CD4-positive, alpha-beta T cell treated with Interleukin-17A for 4 hours (primary cell): Measurements from ENCODE around the gene GPD1.

Experiments
- DNase-seq: peaks from one replicate; pipeline ENCODE4 v3.0.0-alpha.2; 2020; ENCODE audit warnings: mixed read lengths

Gene GPD1

DNA sequence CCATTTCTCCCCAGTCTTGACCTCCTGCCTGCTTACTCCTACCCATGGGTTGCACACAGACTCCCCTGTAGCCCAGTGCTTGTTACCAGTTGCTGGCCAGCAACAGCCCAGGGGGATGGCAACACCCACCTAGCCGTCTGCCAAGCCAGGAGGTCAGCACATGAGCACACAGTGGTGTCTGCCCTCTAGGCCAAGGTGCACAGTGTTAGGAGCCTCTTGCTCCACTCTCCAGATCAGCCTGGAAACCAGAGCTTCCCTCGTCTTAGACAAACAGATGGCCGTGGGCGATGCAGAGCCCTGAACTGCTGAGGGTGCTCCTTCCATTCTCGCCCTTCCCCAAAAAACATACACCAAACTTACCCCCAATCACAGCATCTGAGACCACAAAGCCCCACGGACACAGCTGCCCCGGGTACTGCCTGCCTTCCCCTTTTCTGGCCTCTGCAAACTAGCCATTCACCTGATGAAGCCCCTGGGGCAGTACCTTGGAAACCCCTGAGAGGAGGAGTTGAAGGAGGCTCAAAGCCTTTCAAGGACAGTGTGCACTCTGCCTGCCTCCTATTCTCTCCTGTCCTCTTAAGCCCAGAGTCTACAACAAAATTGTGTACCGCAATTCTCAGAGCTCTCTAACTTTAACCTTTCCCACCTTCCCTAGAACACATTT lies 1.0 kb upstream of the GPD1 start:
- no peak for DNase-seq

DNA sequence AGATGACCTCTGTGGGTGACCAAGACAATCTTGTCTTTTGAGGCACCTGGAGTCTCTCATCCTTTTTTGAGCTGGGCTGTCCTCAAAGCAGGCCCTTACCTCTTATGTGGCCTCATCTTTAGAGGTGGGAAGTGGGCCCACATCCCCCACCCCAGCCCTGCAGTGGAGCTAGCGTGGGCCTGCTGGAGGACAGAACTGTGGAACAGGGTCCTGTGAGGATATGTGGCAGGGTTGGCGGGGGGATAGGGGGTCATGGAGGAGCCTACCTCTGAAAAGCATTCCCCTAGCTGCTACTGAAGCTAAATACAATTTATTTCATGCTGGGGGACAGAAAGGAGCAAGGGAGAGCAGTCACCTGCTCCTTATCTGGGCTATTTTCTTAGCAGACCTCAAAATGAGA lies 457 bp upstream of the GPD1 start:
- DNase-seq, result no peak

DNA sequence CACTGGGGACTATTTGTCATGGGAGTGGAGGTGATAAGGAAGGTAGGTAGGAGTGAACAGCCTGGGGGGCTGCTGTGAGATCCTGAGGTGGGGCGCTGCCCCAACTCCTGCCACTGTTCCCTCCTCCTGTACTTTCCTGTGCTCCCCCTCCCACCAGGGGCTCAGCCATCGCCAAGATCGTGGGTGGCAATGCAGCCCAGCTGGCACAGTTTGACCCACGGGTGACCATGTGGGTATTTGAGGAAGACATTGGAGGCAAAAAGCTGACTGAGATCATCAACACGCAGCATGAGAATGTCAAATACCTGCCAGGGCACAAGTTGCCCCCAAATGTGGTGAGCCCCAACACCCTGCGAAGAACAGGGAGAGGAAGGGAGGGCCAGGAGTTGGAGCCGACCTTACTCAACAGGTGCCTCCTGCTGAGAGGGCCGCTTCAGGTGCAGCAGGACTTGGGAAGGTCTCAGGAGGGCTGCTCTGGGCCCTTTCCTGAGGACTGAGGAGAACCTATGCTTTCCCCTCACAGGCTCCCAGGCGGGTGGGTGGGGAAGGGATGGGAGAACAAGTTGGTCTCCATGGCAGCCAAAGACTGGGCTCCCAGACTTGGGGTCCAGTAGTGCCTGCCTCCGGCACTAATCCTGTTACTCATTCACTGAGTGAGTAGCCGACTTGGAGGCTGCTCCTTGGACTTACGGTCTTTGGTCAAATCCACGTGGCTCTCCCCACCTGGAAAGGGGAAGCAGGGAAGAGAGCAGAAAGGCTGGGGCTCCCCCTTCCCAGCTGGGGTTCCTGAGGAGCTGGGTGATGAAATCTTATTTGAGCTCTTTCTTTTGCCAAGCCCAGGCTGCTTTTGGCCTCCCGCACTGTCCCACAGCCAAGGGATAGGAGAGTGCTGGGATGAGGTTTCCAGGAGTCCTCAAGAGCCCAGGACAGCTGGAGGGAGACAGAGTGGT lies 884 bp downstream of the GPD1 start:
- DNase-seq, result no peak

DNA sequence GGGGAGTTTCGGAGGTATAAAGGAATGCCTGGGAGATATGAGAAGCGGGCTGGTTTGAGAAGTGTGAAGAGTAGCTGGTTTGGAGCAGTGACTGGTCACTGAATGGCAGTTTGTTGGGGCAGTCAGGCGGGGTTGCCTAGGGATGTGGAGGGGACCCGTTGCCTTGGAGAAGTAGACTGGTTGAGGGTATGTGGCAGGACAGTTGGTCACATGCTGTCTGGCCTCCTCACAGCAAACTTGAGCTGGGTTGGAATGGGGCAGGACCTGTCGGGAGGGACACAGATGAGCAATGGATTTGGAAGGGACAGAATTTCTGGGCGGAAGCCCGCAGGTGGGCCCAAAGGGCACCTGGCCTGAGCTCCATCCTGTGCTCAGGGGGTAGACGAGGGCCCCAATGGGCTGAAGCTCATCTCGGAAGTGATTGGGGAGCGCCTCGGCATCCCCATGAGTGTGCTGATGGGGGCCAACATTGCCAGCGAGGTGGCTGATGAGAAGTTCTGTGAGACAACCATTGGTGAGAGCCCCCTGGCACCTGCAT lies 2.2 kb downstream of the GPD1 start:
- DNase-seq, result no peak

DNA sequence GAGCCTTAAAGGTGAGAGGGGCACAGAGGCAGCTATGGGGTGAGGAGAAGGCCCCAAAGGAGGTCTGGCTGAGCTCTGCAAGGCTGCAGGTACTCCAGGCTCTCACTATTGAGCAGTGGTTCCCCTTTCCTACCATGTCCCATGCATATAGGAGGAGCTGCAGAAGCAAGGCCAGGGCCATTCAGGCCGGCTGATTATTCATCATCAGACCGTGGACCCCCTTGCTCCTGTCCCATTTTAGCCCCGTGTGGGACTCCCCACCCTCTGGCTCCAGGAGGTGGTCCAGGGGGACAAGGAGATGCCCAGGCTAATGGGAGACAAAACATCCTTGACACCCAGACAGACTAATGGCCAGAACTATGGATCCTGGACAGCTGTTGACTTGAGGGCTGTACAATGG lies 3.1 kb downstream of the GPD1 start:
- DNase-seq, result no peak

DNA sequence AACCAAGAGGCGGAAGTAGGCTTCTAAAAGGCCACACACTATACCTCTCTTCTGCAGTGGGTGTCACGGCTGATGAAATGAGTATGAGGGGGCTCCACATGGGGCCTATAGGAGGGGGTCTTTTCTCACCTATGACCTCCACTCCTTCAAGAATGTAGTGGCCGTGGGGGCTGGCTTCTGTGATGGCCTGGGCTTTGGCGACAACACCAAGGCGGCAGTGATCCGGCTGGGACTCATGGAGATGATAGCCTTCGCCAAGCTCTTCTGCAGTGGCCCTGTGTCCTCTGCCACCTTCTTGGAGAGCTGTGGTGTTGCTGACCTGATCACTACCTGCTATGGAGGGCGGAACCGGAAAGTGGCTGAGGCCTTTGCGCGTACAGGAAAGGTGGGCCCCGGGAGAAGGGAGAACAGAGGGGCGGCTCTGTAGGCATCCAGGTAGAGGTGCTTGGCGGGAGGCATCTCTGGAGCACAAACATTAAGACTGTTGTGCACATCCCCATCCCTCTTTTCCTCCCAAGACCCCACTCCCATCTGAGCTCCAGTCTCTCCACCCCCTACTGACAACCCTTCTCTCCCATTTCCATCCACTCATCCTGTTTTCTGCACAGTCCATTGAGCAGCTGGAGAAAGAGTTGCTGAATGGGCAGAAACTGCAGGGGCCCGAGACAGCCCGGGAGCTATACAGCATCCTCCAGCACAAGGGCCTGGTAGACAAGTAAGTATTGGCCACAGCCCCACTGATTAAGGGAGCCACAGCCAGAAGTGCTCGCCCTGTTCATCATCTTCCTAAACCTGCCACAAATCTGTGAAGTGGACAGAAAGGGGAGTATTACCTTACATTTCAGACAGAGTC lies 3.8 kb downstream of the GPD1 start:
- no peak for DNase-seq

DNA sequence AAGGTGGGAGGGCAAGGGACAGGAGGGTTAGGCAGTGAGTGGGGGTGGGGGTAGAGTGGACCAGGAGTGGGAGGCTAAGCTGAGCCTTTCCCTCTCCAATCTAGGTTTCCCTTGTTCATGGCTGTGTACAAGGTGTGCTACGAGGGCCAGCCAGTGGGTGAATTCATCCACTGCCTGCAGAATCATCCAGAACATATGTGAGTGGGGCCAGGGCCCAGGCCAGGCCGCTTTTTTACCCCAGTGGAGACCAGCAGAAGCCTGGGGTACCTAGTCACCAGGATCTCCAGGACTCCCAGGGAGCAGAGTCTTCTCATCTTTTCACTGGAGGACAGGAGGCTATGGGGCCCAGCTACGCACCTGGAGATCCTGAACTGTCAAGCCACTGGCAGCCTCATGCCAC lies 5.5 kb downstream of the GPD1 start:
- DNase-seq, result no peak

DNA sequence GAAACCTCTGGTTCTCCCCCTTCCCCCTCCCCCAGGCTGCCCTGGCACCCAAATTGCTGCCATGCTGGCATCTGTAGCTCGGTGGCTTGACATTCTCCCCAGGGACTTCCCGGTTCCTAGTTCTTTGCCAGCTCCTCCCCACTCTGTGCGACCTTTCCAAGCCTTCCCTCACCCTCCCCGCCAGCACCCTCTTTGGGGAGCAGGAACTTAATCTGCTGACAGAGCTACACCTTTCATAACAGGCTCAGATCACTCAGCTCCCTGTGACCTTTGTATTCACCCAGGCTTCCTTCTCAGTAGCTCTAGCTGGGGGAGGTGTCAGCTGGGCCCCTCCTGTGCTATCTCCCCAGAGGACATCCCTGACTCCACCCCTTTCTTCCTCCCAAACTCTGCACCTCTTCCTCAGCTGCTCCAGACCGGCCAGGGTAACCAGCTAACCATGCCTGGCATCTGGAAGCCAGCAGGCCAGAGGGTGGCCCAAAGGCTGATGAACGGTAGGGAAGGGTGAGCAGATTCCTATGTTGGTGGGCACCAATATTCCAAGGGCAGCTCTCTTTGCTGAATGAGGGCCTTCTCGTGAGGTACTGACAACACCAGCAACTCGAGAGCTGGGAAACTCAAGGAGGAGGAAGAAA lies 6.4 kb downstream of the GPD1 start:
- DNase-seq, result no peak

DNA sequence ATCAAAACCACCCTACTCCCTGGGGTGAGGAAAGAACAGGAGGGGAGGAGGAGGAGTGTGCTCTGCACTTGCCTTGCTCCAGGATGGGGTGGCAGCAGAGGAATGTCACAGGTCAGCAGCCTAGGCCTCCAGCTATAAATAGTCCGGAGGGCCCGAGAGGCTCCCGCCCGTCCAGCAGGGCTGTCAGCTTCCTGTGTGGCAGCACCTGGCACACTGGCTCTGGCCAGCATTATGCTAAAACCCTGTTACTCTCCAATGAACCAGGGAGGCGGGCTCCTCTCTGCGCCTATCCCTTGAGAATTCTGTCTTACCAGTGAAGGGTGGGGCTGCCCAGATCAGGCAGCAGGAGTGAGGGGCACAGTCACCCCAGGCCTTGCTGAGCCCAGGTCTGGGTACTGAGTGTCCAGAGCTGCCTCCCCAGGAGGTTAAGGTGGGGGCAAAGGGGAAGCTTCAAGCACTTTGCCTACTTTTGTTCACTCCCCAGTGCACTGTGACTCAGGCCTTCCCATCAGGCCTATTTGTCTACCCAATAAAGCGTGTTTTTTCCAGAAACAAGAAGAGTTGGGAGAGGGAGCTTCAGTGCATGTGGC lies 7.0 kb downstream of the GPD1 start:
- DNase-seq, result peak; percentile 16

DNA sequence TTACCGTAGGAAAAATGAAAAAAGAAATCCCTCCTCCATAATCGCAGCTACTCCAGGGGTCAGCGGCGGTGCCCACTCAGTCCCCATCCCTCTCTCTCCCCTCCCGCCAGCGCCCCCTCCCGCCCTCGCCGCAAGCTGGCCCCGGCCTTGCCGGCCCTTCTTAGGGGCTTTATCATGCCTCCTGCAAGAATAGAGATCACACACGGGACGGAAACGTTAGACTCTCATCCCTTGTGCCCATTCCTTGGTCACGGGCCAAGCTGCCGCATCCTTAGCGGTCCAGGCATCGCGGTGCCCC lies 7.5 kb downstream of the GPD1 start:
- no peak for DNase-seq

DNA sequence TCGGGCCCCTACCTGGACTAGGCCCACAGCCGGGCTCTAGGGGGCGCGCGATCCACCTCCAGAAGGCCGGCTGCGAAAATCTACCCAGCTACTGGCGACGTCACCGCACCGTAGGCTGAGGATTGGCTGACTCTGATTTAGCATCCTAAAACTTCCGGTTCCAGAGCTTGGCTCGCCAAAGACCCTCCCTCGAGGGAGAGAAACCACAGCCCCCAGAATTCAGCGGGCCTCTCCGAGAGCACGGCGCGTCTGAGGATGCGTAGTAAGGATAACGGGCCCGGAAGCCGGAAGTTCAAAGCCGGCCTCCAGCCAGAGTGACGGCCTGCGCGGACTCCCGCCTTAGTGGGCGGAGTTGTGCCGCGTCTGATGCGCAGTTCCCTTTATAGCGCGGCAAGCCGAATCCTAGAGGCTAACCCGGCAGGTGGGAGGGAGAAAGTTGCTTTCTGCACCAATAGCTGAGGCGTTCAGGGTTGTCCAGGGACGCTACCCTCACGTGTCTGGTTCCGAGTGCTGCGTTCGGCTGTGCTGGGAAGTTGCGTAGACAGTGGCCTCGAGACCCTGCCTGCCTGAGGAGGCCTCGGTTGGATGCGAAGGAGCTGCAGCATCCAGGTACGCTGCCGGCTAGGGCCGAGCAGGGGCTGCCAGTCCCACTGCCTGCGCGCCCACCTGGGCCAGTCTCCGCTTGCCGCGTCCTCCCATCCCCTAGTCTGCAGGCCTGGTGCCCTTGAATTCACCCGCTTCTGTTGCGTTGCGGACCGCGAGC lies 8.1 kb downstream of the GPD1 start, which contains the start of gene COX14:
COX14 (plus strand) TSS at position 544 of the 763 bp plus-strand sequence. CDS start 7,808 bp downstream, outside the sequence.
- DNase-seq, result peak; percentile 99

DNA sequence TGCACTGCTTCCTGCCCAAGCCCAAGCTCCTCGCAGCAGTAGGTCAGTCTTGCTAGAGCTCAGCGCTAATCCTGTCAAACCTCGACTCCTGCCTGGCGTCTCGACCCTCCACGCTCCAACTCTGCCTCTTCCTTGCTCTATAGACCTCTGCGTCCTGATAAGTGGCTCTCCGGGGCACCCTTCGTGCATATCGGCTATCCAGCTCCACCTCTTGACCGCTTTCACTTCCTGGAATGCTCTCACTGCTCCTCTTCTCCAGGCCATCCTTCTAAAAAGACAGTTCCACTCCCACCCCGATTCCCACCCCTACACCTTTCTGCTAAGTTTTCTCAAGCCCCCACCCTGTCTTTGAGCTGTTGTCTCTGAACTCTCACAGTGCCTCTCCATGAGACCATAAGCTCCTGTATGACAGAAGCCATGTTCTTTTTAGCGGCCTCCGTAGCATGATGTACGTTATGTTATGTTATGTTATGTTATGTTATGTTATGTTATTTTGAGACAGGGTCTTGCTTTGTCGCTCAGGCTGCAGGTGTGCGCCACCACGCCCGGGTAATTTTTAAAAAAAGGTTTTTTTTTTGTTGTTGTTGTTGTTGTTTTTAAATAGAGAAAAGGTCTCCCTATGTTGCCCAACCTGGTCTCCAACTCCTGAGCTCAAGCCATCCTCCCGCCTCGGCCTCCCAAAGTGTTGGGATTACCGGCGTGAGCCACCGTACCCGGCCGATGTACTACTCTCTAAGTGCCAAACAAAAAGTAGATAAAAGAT lies 8.8 kb downstream of the GPD1 start:
- DNase-seq, result no peak

DNA sequence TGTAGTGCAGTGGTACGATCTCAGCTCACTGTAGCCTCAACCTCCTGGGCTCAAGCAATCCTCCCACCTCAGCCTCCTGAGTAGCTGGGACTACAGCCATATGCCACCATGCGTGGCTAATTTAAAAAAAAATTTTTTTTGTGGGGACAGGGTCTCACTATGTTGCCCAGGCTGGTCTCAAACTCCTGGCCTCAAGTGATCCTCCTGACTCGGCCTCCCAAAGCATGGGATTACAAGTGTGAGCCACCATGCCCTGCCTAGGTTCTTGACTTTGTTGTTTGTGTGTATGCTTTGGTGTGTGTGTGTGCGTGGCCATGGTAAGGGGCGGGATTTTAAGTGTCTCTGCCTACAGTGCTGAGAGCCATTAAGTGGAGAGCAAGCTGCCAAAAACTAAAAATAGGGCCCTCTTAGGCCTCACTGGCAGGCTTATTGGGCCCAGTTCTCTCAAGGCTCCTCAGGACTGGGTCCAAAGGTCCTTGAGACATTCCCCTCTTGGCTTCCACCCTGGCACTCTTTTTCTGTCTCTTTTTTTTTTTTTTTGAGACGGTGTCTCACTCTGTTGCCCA lies 13.3 kb downstream of the GPD1 start:
- DNase-seq, result no peak

DNA sequence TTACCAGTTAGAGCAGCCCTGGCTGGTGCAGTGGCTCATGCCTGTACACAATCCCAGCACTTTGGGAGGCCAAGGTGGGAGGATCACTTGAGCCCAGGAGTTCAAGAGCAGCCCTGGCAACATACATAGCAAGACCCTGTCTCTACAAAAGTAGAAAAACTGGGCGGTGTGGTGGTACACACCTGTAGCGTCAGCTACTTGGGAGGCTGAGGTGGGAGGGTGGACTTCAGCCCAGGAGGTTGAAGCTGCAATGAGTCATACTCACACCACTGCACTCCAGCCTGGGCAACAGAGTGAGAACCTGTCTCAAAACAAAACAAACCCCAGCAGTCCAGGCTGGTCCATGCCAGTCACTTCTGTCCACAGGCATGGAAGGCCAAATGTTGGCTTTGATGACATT lies 15.6 kb downstream of the GPD1 start:
- DNase-seq, result no peak

DNA sequence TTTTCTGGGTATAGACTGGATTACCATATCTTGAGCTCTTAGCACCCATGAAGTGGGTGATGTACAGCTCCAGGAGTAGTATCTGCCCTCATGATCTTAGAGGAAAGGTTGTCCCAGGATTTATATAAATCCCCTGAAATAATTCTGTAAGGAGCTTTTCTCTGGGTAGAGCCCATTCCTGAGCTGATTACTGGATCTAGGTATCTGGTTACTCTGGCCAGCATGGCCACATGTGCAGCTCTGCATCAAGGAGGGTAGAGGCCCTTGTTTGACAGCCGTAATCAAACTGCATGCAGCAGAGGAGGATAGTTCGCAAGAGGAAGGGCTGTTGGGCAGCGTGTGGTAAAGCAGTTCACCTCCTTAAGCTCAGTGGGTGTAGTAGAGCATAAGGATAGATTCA lies 16.7 kb downstream of the GPD1 start:
- no peak for DNase-seq

DNA sequence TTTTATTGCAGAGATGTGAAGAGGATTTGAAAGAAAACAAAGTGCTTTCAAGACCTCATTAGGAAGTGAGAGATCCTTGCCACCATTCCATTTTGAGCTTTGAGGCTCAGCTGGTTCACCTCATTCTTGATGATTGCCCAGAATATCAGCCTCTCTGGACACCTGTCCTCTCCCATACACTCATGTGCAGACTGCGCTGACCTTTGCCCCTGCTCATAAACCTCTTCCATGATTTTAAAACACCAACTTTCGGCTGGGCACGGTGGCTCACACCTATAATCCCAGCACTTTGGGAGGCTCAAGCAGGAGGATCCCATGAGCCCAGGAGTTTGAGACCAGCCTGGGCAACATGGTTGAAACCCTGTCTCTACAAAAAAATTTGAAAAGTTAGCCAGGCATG lies 17.1 kb downstream of the GPD1 start:
- DNase-seq, result no peak

DNA sequence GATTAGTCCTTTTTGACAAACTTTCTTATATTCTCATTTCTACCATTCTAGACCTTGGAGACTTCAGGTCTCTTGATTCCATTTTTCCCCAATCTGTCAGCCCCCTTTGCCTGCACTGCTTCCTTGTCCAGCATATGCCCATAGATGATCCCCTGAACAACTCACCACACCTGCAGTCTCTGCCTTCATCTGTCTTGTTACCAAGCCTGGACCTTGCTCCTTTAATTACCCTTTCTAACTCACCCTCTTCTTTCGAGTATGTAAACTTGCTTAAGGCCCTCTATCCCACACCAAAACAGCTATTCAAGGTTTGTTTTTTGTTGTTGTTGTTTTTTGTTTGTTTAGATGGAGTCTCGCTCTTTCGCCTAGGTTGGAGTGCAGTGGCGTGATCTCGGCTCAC lies 17.8 kb downstream of the GPD1 start:
- DNase-seq, result no peak

DNA sequence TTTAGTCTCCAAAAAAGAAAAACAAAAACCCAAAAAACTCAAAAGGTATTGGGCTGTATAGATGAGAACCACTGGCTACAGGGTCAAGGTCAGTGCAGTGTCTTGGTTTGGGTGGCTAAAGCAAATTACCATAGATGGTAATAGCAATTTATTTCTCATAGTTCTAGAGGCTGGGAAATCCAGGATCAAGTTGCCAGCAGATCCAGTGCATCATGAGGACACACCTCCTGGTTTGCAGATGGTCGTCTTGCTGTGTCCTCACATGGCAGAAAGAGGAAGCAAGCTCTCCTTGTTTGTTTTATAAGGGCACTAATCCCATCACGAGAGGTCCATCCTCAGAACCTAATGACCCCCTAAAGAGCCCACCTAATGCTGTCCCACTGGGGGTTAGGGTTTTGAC lies 19.4 kb downstream of the GPD1 start:
- DNase-seq, result no peak

DNA sequence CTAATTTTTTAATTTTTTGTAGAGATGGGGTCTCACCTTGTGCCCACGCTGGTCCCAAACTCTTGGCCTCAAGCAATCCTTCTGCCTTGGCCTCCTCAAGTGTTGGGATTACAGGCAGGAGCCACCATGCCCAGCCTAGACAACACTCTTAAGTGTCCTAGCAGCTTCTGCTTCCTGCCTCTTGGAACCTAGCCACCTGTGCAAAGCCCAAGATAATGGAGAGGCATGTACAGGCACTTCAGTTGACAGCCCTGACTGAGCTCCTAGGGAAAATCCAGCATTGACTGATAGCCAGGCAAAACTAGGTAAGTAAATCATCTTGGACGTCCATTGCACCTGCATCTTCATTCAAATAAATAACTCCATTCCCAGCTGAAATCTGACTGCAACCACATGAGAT lies 23.7 kb downstream of the GPD1 start:
- DNase-seq, result no peak

DNA sequence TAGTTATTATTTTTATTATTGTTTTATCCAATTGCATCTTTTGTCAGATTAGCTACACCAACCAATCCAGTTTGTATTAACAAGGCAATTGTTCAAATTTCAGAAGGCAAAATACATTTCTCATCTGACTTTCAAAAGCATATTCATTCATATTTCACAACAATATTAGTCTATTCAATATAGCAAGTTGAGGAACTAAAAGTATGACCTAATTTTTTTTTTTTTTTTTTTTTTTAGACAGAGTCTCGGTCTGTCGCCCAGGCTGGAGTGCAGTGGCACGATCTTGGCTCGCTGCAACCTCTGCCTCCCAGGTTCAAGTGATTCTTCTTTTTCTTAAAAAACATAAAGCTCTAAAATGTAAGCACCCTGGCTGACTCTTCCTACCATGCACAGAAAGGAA lies 25.5 kb downstream of the GPD1 start:
- DNase-seq, result no peak
